Erythroblast (primary cell): ENCODE results near the gene ADGRG3.

Experiments used
- GATA1 ChIP-seq: IDR thresholded peaks from 2 replicates; pipeline ENCODE4 v1.6.1; 2011; ENCODE audit warnings: low read depth, mild to moderate bottlenecking, control low read depth, low read length, moderate library complexity
- POLR2A ChIP-seq: IDR thresholded peaks from 2 replicates; pipeline ENCODE4 v1.6.1; 2011; ENCODE audit warnings: mild to moderate bottlenecking, low read length

DNA sequence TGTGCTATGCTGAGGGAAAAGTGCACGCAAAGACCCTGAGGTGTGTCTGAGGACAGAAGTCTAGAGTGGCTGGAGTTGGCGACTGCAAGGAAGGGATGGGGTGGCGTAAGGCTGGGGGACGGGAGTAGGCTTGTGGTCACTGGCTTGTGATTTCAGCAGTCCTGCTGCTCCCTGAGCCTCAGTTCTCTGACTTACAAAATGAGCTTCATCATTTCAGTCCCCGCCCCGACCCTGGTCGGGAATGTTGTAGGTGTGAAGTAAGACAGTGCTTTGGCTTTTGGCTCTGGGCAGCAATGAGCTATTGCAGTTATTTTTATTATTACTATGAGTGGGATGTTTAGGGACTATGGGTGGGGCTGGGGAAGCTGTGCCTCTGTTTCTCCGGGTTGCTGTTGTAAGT is 31.1 kb upstream of the ADGRG3 start:
- TF ChIP-seq POLR2A (no peak), GATA1 (no peak)
